BLaER1 (cell line): Measurements from ENCODE around the gene RNASE12.

ENCODE experiments used
- H3K27ac ChIP-seq: shearing (Covaris generic); formaldehyde crosslinking; 2 replicates; pipeline ENCODE4 v1.8.1; 2022
- H3K27me3 ChIP-seq: shearing (Covaris generic); formaldehyde crosslinking; 2 replicates; pipeline ENCODE4 v1.8.1; 2022
- H3K36me3 ChIP-seq: shearing (Covaris generic); formaldehyde crosslinking; 2 replicates; pipeline ENCODE4 v1.8.1; 2022
- H3K4me1 ChIP-seq: shearing (Covaris generic); formaldehyde crosslinking; 2 replicates; pipeline ENCODE4 v1.8.1; 2022
- H3K4me2 ChIP-seq: shearing (Covaris generic); formaldehyde crosslinking; 2 replicates; pipeline ENCODE4 v1.8.1; 2022
- H3K4me3 ChIP-seq: shearing (Covaris generic); formaldehyde crosslinking; 2 replicates; pipeline ENCODE4 v1.8.1; 2022
- H3K9ac ChIP-seq: shearing (Covaris generic); formaldehyde crosslinking; 2 replicates; pipeline ENCODE4 v1.8.1; 2022
- H3K9me3 ChIP-seq: shearing (Covaris generic); formaldehyde crosslinking; 2 replicates; pipeline ENCODE4 v1.8.1; 2022
- H4K20me1 ChIP-seq: shearing (Covaris generic); formaldehyde crosslinking; 2 replicates; pipeline ENCODE4 v1.8.1; 2022
- Cebpa-rat ChIP-seq: shearing (Covaris generic); IDR thresholded peaks from 2 replicates; pipeline ENCODE4 v1.8.1; 2022

Gene RNASE12

GRCh38 chr14:20614038-20614840, 23.1 kb upstream of the RNASE12 start:
- Histone ChIP-seq H3K4me1 (peaks cover 53% of the 10 kb centered on the region), H3K27me3 (no peaks in the 10 kb centered on the region), H3K27ac (no peak overlapping the region), H3K4me3 (peak overlapping the region; percentile 69), H4K20me1 (no peaks in the 10 kb centered on the region), H3K36me3 (no peaks in the 10 kb centered on the region), H3K9me3 (no peaks in the 10 kb centered on the region), H3K4me2 (peak overlapping the region; percentile 81), H3K9ac (peak overlapping the region; percentile 72)
- TF ChIP-seq Cebpa-rat = no peak

DNA sequence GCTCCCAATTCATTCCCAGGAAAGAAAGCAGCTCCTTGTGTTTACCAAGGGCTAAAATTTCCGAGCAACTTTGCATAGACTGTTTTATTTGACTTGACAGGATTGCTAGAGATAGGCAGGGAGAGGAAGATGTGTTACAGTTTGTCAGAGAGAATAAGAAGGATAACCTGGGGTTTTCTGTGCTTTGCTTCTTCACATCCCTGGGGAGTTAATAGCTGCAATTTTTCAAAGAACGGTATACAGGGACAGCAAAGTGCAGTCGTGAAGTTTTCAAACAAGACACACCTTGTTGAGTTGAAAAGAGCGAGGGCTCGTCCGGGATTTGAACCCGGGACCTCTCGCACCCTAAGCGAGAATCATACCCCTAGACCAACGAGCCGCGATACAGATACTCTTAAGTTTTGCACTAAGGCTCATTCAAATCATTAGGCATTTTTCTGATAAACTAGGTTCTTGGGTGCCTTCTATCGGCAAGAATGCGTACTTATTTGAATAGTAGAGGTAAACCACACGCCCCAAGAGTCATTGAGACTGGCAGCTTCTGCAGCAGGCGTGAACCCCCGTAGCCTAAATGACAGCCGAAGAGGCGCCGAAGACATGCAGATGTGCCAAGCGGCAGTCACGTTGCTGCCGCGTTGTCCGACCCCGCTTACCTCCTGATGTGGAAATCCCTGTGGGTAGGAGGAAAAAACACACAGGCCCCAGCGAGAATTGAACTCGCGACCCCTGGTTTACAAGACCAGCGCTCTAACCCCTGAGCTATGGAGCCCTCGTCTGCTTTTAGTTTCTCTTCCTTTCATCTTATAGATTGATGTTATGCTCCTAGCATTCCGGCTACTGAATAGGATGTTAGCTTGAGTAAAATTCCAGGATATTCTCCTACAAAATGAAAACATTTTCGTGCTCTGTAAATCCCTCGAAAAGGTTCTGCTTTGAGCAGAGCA, 22.2 kb upstream of the RNASE12 start:
- H3K9me3 ChIP-seq = no peaks in the 10 kb centered on the region

GRCh38 chr14:20612403-20612802, 21.2 kb upstream of the RNASE12 start:
- H3K9me3 ChIP-seq = no peaks in the 10 kb centered on the region
- no peak overlapping the region for H3K27ac ChIP-seq
- H3K9ac ChIP-seq = no peak overlapping the region
- peaks cover 59% of the 10 kb centered on the region for H3K4me1 ChIP-seq
- no peak overlapping the region for H3K4me3 ChIP-seq
- no peaks in the 10 kb centered on the region for H3K36me3 ChIP-seq
- no peaks in the 10 kb centered on the region for H3K27me3 ChIP-seq
- H3K4me2 ChIP-seq = peak overlapping the region; percentile 81
- no peak for TF ChIP-seq Cebpa-rat
- no peaks in the 10 kb centered on the region for H4K20me1 ChIP-seq

More for the DNA sequence above, 22.2 kb upstream of the RNASE12 start:
- no peaks in the 10 kb centered on the region for H3K27me3 ChIP-seq
- H3K36me3 ChIP-seq = no peaks in the 10 kb centered on the region
- no peak for TF ChIP-seq Cebpa-rat
- peak overlapping the region; percentile 81 for H3K4me2 ChIP-seq
- peaks cover 61% of the 10 kb centered on the region for H3K4me1 ChIP-seq
- H4K20me1 ChIP-seq = no peaks in the 10 kb centered on the region
- no peak overlapping the region for H3K27ac ChIP-seq
- H3K9ac ChIP-seq = peak overlapping the region; percentile 72
- H3K4me3 ChIP-seq = peak overlapping the region; percentile 69

GRCh38 chr14:20611277-20611676, 20.1 kb upstream of the RNASE12 start:
- H3K4me2 ChIP-seq = peak overlapping the region; percentile 81; the same call in 1 of the 2 replicates
- H3K27me3 ChIP-seq = no peaks in the 10 kb centered on the region

GRCh38 chr14:20610002-20610765, 19.0 kb upstream of the RNASE12 start:
- peak overlapping the region; percentile 83 for H3K4me3 ChIP-seq
- H3K9ac ChIP-seq = peak overlapping the region; percentile 80
- H3K4me2 ChIP-seq = peak overlapping the region; percentile 74
- no peaks in the 10 kb centered on the region for H4K20me1 ChIP-seq
- TF ChIP-seq Cebpa-rat = no peak
- no peaks in the 10 kb centered on the region for H3K9me3 ChIP-seq
- no peaks in the 10 kb centered on the region for H3K27me3 ChIP-seq
- H3K4me1 ChIP-seq = peaks cover 56% of the 10 kb centered on the region
- H3K36me3 ChIP-seq = no peaks in the 10 kb centered on the region
- peak overlapping the region; percentile 7; the same call in 1 of the 2 replicates for H3K27ac ChIP-seq

More at GRCh38 chr14:20611277-20611676, 20.1 kb upstream of the RNASE12 start:
- Histone ChIP-seq H3K36me3 (no peaks in the 10 kb centered on the region), H3K27ac (no peak overlapping the region), H3K4me3 (no peak overlapping the region), H3K4me1 (peaks cover 56% of the 10 kb centered on the region), H3K9ac (no peak overlapping the region), H3K9me3 (no peaks in the 10 kb centered on the region), H4K20me1 (no peaks in the 10 kb centered on the region)
- no peak for TF ChIP-seq Cebpa-rat

DNA sequence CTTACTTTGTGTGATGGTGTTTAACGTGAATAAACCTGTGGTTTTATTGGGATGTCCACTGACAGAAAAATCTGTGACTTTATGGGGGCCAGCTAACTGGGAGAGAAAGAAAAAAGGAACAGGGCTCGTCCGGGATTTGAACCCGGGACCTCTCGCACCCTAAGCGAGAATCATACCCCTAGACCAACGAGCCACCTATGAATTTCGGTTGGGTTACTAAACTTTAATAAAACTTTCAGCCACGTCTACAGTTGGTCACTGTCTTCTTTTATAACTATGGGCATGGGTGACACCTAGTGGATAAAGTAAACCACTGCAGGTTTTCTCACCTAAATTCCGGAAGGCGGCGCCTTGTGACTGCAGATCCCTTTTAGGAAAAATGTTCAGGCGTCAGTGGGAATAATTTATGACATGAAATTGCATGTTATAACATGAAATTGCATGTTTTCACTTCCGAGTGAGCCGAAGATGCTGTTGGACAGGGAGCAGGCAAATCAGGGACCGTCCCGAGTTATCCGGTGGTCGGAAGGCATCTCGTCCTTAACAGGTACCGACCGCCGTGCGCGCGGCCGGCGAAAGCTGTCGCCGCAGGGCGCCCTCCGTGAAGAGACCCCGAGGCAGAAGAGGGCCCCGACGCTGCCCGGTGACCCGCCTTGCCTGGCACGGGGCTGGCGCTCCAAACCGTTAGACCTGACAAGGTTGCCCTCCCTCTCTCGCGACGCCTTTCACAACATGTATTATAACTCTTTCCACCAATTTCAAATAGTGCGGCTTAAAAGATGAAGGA, 18.2 kb upstream of the RNASE12 start:
- Histone ChIP-seq H3K9ac (peak overlapping the region; percentile 80), H3K36me3 (no peaks in the 10 kb centered on the region), H3K27ac (peak overlapping the region; percentile 7; the same call in 1 of the 2 replicates), H4K20me1 (no peaks in the 10 kb centered on the region), H3K4me2 (peak overlapping the region; percentile 74), H3K27me3 (no peaks in the 10 kb centered on the region), H3K4me1 (peaks cover 49% of the 10 kb centered on the region), H3K4me3 (peak overlapping the region; percentile 83), H3K9me3 (no peaks in the 10 kb centered on the region)
- TF ChIP-seq Cebpa-rat = no peak

DNA sequence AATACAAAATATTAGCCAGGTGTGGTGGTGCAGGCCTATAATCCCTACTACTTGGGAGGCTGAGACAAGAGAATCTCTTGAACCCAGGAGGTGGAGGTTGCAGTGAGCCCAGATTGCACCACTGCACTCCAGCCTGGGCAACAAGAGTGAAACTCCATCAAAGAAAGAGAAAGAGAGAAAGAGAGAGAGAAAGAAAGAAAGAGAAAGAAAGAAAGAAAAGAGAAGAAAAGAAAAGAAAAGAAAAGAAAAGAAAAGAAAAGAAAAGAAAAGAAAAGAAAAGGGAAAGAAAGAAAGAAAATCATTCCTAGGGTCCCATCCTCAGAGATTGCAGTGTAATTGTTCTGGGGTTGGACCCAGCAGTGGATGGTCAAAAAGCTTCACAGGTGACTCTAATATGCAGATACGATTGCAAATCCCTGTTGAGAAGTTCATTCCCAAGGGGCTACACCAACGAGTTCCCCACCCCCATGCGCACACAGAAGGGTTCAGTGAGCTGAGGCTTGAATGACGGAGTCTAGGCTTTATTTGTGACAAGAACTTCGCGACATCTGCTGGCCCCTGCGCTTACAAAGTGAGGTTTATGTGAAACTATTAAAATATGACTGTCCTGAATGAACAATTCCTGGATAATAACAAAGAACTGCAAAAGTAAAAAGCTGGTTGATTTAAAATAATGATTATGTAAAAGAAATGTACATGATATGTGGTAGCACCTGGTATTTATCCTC, 17.4 kb upstream of the RNASE12 start:
- Histone ChIP-seq H3K27me3 (no peaks in the 10 kb centered on the region), H3K9ac (no peak overlapping the region), H3K4me2 (peak overlapping the region; percentile 74), H3K36me3 (no peaks in the 10 kb centered on the region), H3K27ac (no peak overlapping the region), H3K4me1 (peaks cover 44% of the 10 kb centered on the region), H3K9me3 (no peaks in the 10 kb centered on the region), H4K20me1 (no peaks in the 10 kb centered on the region), H3K4me3 (peak overlapping the region; percentile 83)
- TF ChIP-seq Cebpa-rat = no peak

DNA sequence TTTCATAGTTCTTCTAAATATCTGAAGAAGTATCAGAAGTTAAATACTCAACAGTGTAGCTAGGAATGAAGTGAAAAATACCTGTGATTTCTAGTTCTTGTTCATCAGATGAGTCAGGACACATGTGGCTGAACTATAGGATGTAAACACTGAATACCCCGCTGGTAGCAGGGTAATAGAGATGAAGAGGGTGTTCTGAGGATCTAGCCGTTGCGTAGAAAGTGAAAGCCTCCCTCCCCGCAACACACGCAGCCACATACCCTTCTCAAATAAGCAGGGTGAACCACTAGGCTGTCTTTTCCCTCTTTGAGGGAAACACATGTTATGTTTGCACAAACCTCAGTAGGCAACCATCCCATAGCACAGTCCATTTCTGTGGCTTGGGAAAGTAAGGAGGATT, 16.4 kb upstream of the RNASE12 start:
- H4K20me1 ChIP-seq = no peaks in the 10 kb centered on the region
- no peak overlapping the region for H3K4me3 ChIP-seq
- H3K9ac ChIP-seq = no peak overlapping the region
- H3K27me3 ChIP-seq = no peaks in the 10 kb centered on the region
- no peak for TF ChIP-seq Cebpa-rat
- H3K4me2 ChIP-seq = peak overlapping the region; percentile 74; the same call in 1 of the 2 replicates
- H3K9me3 ChIP-seq = no peaks in the 10 kb centered on the region
- H3K27ac ChIP-seq = no peak overlapping the region
- peaks cover 39% of the 10 kb centered on the region for H3K4me1 ChIP-seq
- no peaks in the 10 kb centered on the region for H3K36me3 ChIP-seq
